T-helper 2 cell treated with Interferon-gamma antibody and Interleukin-4, amounts not matched to agents 100 ng/mL and 5 ng/mL, for 36 hours (primary cell): Measurements from ENCODE around the gene C10orf120. TPM values are rescaled to one million over a fixed set of nuclear protein-coding genes. Genes with fewer than 3 reads are reported as not detected.

Experiments used
- intact Hi-C: fragments of 100-400 bp; cut with micrococcal nuclease; formaldehyde crosslinking; loops from one replicate; pipeline ENCODE4 v1.15.1; 2023
- total RNA-seq: library from RNA; stranded (reverse); gene quantifications from 2 replicates; pipeline ENCODE4 v1.2.3, GENCODE V29; 2022

C10orf120 gene
- total RNA-seq, 1 donor from 2014 or later = not detected

- intact Hi-C loops = loop anchor here (5.0 kb wide), 2 partner anchors 56 to 406 kb away; no protein-coding TSS in a partner anchor
Measured at GRCh38 chr10:122703483-122704448, 4.1 kb upstream of the C10orf120 start.

GRCh38 chr10:122702275-122702674, 2.6 kb upstream of the C10orf120 start:
- intact Hi-C loops = loop anchor here (5.0 kb wide), 2 partner anchors 55 to 405 kb away; no protein-coding TSS in a partner anchor

- intact Hi-C loops = loop anchor here (5.0 kb wide), 2 partner anchors 54 to 404 kb away; no protein-coding TSS in a partner anchor
Measured at GRCh38 chr10:122701652-122702051, 2.0 kb upstream of the C10orf120 start.

- intact Hi-C loops = no loop called here
Measured at GRCh38 chr10:122696687-122697086, 3.0 kb downstream of the C10orf120 start.

GRCh38 chr10:122692744-122693143, 6.9 kb downstream of the C10orf120 start:
- intact Hi-C loops = no loop called here

- intact Hi-C loops = no loop called here
Measured at GRCh38 chr10:122689146-122689820, 10.4 kb downstream of the C10orf120 start.

GRCh38 chr10:122688293-122688989, 11.2 kb downstream of the C10orf120 start:
- intact Hi-C loops = no loop called here

GRCh38 chr10:122682522-122682921, 17.1 kb downstream of the C10orf120 start:
- intact Hi-C loops = no loop called here

GRCh38 chr10:122678266-122678665, 21.4 kb downstream of the C10orf120 start:
- intact Hi-C loops = no loop called here

GRCh38 chr10:122675278-122675677, 24.4 kb downstream of the C10orf120 start:
- intact Hi-C loops = no loop called here

GRCh38 chr10:122674781-122675180, 24.9 kb downstream of the C10orf120 start:
- intact Hi-C loops = no loop called here

- intact Hi-C loops = no loop called here
Measured at GRCh38 chr10:122673731-122674130, 25.9 kb downstream of the C10orf120 start.

- intact Hi-C loops = no loop called here
Measured at GRCh38 chr10:122673269-122673668, 26.4 kb downstream of the C10orf120 start.

- intact Hi-C loops = no loop called here
Measured at GRCh38 chr10:122672655-122673054, 27.0 kb downstream of the C10orf120 start.

GRCh38 chr10:122671355-122671754, 28.3 kb downstream of the C10orf120 start:
- intact Hi-C loops = no loop called here

GRCh38 chr10:122669842-122670241, 29.8 kb downstream of the C10orf120 start:
- intact Hi-C loops = no loop called here

- intact Hi-C loops = no loop called here
Measured at GRCh38 chr10:122669045-122669444, 30.6 kb downstream of the C10orf120 start.

- intact Hi-C loops = no loop called here
Measured at GRCh38 chr10:122665946-122666345, 33.7 kb downstream of the C10orf120 start.

GRCh38 chr10:122665329-122665860, 34.3 kb downstream of the C10orf120 start:
- intact Hi-C loops = no loop called here

- intact Hi-C loops = no loop called here
Measured at GRCh38 chr10:122664501-122664900, 35.1 kb downstream of the C10orf120 start.

GRCh38 chr10:122663516-122664130, 36.0 kb downstream of the C10orf120 start:
- intact Hi-C loops = no loop called here
